Coronary artery (tissue), 2 donors: ENCODE results near the gene SIPA1L3.

Source experiments
- DNase-seq: peaks from one replicate; pipeline ENCODE4 v3.0.0-alpha.2; 2017; ENCODE audit warnings: low spot score
- H3K27ac ChIP-seq, 2 donors: fragments of 200-600 bp; sonication (generic); one replicate each; pipeline ENCODE4 v1.5.1; 2016 to 2019
- H3K4me3 ChIP-seq: fragments of 200-600 bp; sonication (generic); 2 replicates; pipeline ENCODE4 v1.5.1; 2016; ENCODE audit warnings: mild to moderate bottlenecking, moderate library complexity
- TF ChIP-seq, protein P1 (sequence below): fragments of 200-600 bp; sonication (generic); IDR thresholded peaks from one replicate; pipeline ENCODE4 v1.5.1; 2019; ENCODE audit warnings: antibody characterized with exemption

The SIPA1L3 gene

DNA sequence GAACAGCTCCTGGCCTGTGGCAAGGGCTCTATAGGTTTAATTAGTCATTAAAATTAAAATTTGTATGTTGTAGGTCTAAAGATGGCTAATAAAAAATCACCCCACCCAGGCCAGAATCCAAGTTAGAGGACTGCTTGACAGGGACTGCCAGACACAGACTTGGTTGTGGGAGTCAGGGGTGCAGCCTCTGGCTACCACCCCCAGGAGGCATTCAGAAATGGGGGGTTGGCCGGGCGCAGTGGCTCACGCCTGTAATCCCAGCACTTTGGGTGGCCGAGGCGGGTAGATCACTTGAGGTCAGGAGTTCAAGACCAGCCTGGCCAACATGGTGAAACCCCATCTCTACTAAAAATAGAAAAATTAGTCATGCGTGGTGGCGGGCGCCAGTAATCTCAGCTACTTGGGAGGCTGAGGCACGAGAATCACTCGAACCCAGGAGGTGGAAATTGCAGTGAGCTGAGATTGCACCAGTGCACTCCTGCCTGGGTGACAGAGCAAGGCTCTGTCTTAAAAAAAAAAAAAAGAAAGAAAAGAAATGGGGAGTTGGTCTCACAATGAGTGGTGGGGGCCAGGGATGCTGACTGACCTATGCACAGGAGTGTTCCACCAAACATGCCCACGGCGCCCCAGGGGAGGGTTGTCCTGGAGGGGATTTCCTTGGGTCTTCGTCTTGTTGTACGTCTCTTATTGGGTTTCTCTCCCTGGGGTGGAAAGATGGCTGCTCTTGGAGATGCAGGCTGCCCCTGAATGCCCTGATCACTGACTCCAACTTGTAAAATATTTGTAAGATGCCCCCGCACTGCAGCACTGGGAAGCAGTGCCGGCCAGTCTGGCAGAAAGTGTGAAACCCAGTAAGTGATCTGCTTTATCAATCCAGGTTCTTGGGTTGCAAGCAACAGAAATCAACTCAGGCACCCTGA is 68.8 kb downstream of the SIPA1L3 start:
- no peak for DNase-seq
- TF ChIP-seq, protein P1, sequence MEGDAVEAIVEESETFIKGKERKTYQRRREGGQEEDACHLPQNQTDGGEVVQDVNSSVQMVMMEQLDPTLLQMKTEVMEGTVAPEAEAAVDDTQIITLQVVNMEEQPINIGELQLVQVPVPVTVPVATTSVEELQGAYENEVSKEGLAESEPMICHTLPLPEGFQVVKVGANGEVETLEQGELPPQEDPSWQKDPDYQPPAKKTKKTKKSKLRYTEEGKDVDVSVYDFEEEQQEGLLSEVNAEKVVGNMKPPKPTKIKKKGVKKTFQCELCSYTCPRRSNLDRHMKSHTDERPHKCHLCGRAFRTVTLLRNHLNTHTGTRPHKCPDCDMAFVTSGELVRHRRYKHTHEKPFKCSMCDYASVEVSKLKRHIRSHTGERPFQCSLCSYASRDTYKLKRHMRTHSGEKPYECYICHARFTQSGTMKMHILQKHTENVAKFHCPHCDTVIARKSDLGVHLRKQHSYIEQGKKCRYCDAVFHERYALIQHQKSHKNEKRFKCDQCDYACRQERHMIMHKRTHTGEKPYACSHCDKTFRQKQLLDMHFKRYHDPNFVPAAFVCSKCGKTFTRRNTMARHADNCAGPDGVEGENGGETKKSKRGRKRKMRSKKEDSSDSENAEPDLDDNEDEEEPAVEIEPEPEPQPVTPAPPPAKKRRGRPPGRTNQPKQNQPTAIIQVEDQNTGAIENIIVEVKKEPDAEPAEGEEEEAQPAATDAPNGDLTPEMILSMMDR = no peak
- no peak overlapping the region for H3K27ac ChIP-seq
- no peak overlapping the region for H3K4me3 ChIP-seq

DNA sequence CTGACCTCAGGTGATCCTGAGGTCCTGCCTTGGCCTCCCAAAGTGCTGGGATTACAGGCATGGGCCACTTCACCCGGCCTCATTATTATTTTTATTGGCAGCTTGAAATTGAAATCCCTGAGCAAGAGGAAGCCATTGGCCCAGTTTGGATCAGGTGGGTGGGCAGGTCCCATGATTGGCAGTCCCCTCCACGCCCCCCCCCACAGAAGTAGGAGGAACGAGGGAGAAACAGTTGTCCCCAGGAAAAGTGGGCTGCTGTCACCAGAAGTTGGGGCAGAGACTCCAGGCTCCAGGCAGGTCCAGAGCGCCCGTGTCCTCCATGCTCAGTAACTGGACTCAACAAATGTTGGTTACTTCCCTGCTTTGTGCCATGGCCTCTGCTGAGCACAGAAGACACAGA is 70.4 kb downstream of the SIPA1L3 start:
- TF ChIP-seq, protein P1 = no peak
- DNase-seq = no peak
- Histone ChIP-seq H3K27ac (no peak overlapping the region), H3K4me3 (no peak overlapping the region)

DNA sequence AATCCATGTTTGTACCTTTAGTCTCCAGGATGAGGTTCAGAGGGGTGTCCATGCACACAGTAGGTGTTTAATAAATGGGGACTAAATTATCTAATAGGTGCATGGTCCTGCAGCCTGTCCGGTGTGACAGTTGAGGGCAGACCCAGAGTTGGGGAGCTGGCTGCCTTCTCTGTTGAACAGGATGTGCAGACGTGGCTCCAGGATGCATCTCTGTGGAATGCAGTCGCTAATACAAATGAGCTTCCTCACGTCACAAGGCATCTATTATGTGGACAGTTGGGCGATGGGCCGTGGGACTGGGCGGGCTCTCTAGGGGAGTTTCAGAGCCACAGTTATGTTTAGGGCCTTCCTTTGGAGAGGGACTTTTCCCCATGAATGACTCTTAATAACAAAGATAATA is 71.0 kb downstream of the SIPA1L3 start:
- Histone ChIP-seq H3K27ac (no peak overlapping the region), H3K4me3 (no peak overlapping the region)
- no peak for DNase-seq
- TF ChIP-seq, protein P1 = no peak

DNA sequence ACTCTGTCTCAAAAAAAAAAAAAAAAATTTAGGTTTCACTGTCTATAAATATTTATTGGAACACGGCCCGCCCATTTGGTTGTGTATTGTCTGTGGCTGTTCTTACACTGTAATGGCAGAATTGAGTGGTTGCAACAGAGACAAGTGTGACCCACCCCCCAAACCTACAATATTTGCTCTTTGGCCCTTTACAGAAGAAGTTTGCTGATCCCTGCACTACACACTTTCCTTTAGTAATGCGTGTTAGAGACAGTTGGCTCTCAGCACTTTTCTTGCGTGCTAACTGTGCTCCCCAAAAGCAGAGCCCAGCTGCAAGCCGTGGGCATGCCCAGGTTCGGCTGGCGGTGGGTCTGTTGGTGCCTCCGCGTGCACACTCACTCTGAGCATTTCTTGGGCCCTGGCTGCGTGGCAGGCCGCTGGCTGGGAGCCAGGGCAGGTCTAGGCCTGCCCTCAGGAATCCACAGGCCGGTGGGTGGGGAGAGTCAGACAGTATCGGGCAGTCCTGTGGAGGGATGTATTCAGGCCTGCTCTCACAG is 72.6 kb downstream of the SIPA1L3 start:
- TF ChIP-seq, protein P1 = no peak
- no peak overlapping the region for H3K27ac ChIP-seq
- DNase-seq = no peak
- no peak overlapping the region for H3K4me3 ChIP-seq

DNA sequence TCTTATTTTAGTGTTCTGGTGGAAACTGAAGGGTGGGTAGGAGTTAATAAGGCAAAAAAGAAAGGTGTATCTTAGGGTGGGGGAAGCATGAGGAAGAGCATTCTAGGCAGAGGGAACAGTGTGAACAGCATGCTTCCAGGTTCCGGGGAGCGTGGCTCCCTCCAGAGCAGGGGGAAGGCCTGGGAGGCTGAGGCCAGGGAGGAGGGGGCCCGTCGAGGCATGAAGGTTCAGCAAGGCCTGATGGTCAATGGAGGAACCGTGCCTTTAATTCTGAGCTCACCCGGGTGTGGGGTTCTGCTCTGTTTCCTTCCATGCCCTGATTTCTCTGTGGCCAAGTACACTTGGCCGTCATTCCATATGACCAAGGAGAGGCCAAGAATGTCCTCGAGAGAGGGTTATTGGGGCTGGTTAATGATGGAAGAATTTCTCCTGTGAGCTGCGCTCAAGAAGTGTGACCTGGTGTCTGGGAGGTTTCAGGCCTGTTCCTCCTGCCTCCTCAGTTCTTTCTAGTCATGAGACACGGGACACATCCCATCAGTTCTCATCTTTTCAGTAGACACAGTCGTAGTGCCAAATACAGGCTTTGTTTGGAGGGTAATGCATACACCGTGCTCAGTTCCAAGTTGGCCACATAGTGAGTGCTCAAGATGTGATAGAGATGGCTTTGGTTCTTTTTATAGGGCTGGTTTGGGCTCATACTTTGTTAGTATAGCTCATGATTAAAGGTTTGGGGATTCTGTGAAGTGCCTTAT is 73.6 kb downstream of the SIPA1L3 start:
- H3K4me3 ChIP-seq = no peak overlapping the region
- no peak for DNase-seq
- TF ChIP-seq, protein P1 = no peak
- H3K27ac ChIP-seq = no peak overlapping the region

DNA sequence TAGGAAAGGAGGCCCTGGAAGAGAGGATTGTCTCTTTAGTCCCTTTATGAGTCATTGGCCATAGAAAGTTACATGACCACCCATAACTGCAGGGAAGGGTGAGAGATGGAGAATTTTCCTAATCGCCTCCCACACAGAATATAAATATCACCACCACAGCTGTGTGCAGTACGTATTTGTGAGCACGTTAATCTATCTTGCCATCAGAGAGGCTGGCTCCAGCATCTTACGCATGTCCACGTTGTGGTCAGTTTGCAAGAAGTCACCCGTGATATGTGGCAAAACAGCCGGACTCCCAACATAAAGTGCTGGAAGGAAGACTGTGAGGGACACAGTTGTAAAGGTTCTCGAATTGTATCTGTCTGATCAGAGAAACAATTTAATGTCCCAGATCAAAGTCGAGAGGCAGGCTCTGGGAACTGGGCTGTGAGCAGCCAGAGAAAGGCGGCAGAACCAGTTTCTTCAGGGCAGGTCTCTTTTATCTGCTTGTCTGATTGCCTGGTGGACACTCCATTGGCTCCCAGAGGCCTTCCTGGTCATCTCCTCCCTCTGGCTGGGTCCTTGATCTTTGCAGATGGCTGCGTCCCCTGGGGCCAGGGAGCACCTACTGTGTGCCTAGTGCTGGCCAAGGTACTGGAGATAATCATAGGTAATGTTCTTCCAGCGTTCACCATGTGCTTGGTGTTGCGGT is 74.9 kb downstream of the SIPA1L3 start:
- Histone ChIP-seq H3K4me3 (no peak overlapping the region), H3K27ac (no peak overlapping the region)
- TF ChIP-seq, protein P1 = no peak
- no peak for DNase-seq
